SW480 (cell line): ENCODE data around the gene NSMF.

Experiments
- DNase-seq: peaks from one replicate; pipeline ENCODE4 v3.0.0-alpha.2; 2016; ENCODE audit warnings: low spot score

Gene NSMF

GRCh38 chr9:137457406-137458193, 1.5 kb downstream of the NSMF start:
- peak; percentile 57 for DNase-seq

GRCh38 chr9:137456864-137457405, 2.2 kb downstream of the NSMF start:
- no peak for DNase-seq

GRCh38 chr9:137456061-137456863, 2.9 kb downstream of the NSMF start:
- DNase-seq, result no peak

GRCh38 chr9:137455359-137455991, 3.7 kb downstream of the NSMF start:
- DNase-seq, result peak; percentile 58

GRCh38 chr9:137454597-137455358, 4.4 kb downstream of the NSMF start:
- peak; percentile 68 for DNase-seq

- DNase-seq, result peak; percentile 84
These were observed 5.0 kb downstream of the NSMF start for GRCh38 chr9:137454145-137454596.

- peak; percentile 77 for DNase-seq
These were observed 5.5 kb downstream of the NSMF start for GRCh38 chr9:137453643-137454081.

GRCh38 chr9:137452761-137453642, 6.1 kb downstream of the NSMF start:
- DNase-seq, result no peak

GRCh38 chr9:137452006-137452760, 7.0 kb downstream of the NSMF start:
- DNase-seq, result no peak

GRCh38 chr9:137451264-137452005, 7.7 kb downstream of the NSMF start:
- DNase-seq, result peak; percentile 71

- DNase-seq, result peak; percentile 96
These were observed 8.5 kb downstream of the NSMF start for GRCh38 chr9:137450539-137451222.

- peak; percentile 83 for DNase-seq
These were observed 9.1 kb downstream of the NSMF start for GRCh38 chr9:137449931-137450538.

GRCh38 chr9:137449081-137449844, 9.9 kb downstream of the NSMF start:
- no peak for DNase-seq

- DNase-seq, result no peak
These were observed 10.6 kb downstream of the NSMF start for GRCh38 chr9:137448602-137448962.

GRCh38 chr9:137447722-137448601, 11.2 kb downstream of the NSMF start:
- DNase-seq, result no peak

- no peak for DNase-seq
These were observed 12.2 kb downstream of the NSMF start for GRCh38 chr9:137446851-137447471.
